Nephron (organoid): ENCODE measurements around the gene GFAP.

ENCODE experiments used
- H3K27ac Mint-ChIP-seq, 3 experiments: 2 replicates each; pipeline ENCODE4 v1.8.0; 2020; ENCODE audit warnings: mixed read lengths in 3 of 3, mild to moderate bottlenecking in 2 of 3, moderate library complexity in 1 of 3
- H3K27me3 Mint-ChIP-seq: 2 replicates; pipeline ENCODE4 v1.8.0; 2021; ENCODE audit warnings: low read depth, mild to moderate bottlenecking, moderate library complexity, mixed read lengths
- H3K36me3 Mint-ChIP-seq: 2 replicates; pipeline ENCODE4 v1.8.0; 2020; ENCODE audit warnings: low read depth, mixed read lengths
- H3K4me1 Mint-ChIP-seq: 2 replicates; pipeline ENCODE4 v1.8.0; 2020; ENCODE audit warnings: mixed read lengths
- H3K4me3 Mint-ChIP-seq, 3 experiments: 2 replicates each; pipeline ENCODE4 v1.8.0; 2020; ENCODE audit warnings: mild to moderate bottlenecking in 3 of 3, mixed read lengths in 3 of 3, moderate library complexity in 2 of 3
- H3K9me3 Mint-ChIP-seq: 2 replicates; pipeline ENCODE4 v1.8.0; 2020; ENCODE audit warnings: mixed read lengths
- CTCF ChIP-seq, 3 experiments: fragments of 200-600 bp; sonication (generic); IDR thresholded peaks; one replicate each; pipeline ENCODE4 v1.5.0; 2021; ENCODE audit warnings: antibody characterized with exemption in 3 of 3; ENCODE audit not compliant: unreplicated experiment in 3 of 3

Gene GFAP

GRCh38 chr17:44906763-44907728 is 8.3 kb downstream of the GFAP start:
- Mint-ChIP-seq H3K27me3 (peaks cover 41% of the 10 kb centered on the region), H3K27ac (no peak overlapping the region), H3K9me3 (no peaks in the 10 kb centered on the region), H3K36me3 (no peaks in the 10 kb centered on the region), H3K4me3 (no peak overlapping the region), H3K4me1 (peaks cover 35% of the 10 kb centered on the region)
- no peak for TF ChIP-seq CTCF (IDR thresholded peaks at IDR 0.05; ENCODE audit: unreplicated experiment in 3 of 3)

- no peak overlapping the region for H3K4me3 Mint-ChIP-seq
Observed at GRCh38 chr17:44906010-44906646, 9.2 kb downstream of the GFAP start.

GRCh38 chr17:44905006-44906000 is 10.0 kb downstream of the GFAP start:
- no peaks in the 10 kb centered on the region for H3K36me3 Mint-ChIP-seq
- peak overlapping the region in 1 of 3 experiments; percentile 2 for H3K4me3 Mint-ChIP-seq
- TF ChIP-seq CTCF (IDR thresholded peaks at IDR 0.05; ENCODE audit: unreplicated experiment in 3 of 3), result no peak
- H3K27me3 Mint-ChIP-seq, result peaks cover 27% of the 10 kb centered on the region
- peak overlapping the region in 2 of 3 experiments; percentile 27 to 69 for H3K27ac Mint-ChIP-seq
- H3K9me3 Mint-ChIP-seq, result no peaks in the 10 kb centered on the region
- peaks cover 53% of the 10 kb centered on the region for H3K4me1 Mint-ChIP-seq

More at GRCh38 chr17:44906010-44906646, 9.2 kb downstream of the GFAP start:
- TF ChIP-seq CTCF (IDR thresholded peaks at IDR 0.05; ENCODE audit: unreplicated experiment in 3 of 3), result no peak
- peak overlapping the region in 2 of 3 experiments; percentile 18 to 27 for H3K27ac Mint-ChIP-seq
- peaks cover 35% of the 10 kb centered on the region for H3K27me3 Mint-ChIP-seq
- H3K4me1 Mint-ChIP-seq, result peaks cover 44% of the 10 kb centered on the region
- H3K36me3 Mint-ChIP-seq, result no peaks in the 10 kb centered on the region
- H3K9me3 Mint-ChIP-seq, result no peaks in the 10 kb centered on the region

GRCh38 chr17:44904001-44904984 is 11.0 kb downstream of the GFAP start:
- peaks cover 17% of the 10 kb centered on the region for H3K27me3 Mint-ChIP-seq
- H3K4me3 Mint-ChIP-seq, result no peak overlapping the region
- TF ChIP-seq CTCF (IDR thresholded peaks at IDR 0.05; ENCODE audit: unreplicated experiment in 3 of 3), result no peak
- no peak overlapping the region for H3K27ac Mint-ChIP-seq
- no peaks in the 10 kb centered on the region for H3K36me3 Mint-ChIP-seq
- H3K9me3 Mint-ChIP-seq, result no peaks in the 10 kb centered on the region
- H3K4me1 Mint-ChIP-seq, result peaks cover 59% of the 10 kb centered on the region
